Stromal cell of bone marrow (primary cell): Measurements from ENCODE around the gene IRX3.
"Not testable (repeated sequence)": the region's sequence is repeated elsewhere in the genome, so short reads cannot be mapped to it uniquely, and the experiment has no call there.

Source experiments
- DNase-seq: peaks from one replicate; pipeline ENCODE4 v3.0.0-alpha.2; 2012; ENCODE audit warnings: low read depth

The IRX3 gene

GRCh38 chr16:54275956-54276355 lies 10.6 kb downstream of the IRX3 start:
- DNase-seq: no peak

- DNase-seq: no peak
Measured at GRCh38 chr16:54273566-54273965, 13.0 kb downstream of the IRX3 start.

GRCh38 chr16:54270711-54271110 lies 15.9 kb downstream of the IRX3 start:
- no peak for DNase-seq

GRCh38 chr16:54269461-54269860 lies 17.1 kb downstream of the IRX3 start:
- DNase-seq: no peak

- DNase-seq: no peak
Measured at GRCh38 chr16:54268766-54269165, 17.8 kb downstream of the IRX3 start.

- DNase-seq: no peak
Measured at GRCh38 chr16:54268340-54268739, 18.2 kb downstream of the IRX3 start.

- DNase-seq: no peak
Measured at GRCh38 chr16:54266363-54266955, 20.1 kb downstream of the IRX3 start.

GRCh38 chr16:54265575-54266107 lies 20.9 kb downstream of the IRX3 start:
- no peak for DNase-seq

- DNase-seq: no peak
Measured at GRCh38 chr16:54253118-54253517, 33.5 kb downstream of the IRX3 start.

GRCh38 chr16:54248863-54249710 lies 37.5 kb downstream of the IRX3 start:
- no peak for DNase-seq

- DNase-seq: not testable (repeated sequence)
Measured at GRCh38 chr16:54247705-54248104, 38.9 kb downstream of the IRX3 start.

- no peak for DNase-seq
Measured at GRCh38 chr16:54246454-54246821, 40.1 kb downstream of the IRX3 start.

GRCh38 chr16:54245788-54246453 lies 40.7 kb downstream of the IRX3 start:
- DNase-seq: no peak

GRCh38 chr16:54244061-54244886 lies 42.3 kb downstream of the IRX3 start:
- DNase-seq: no peak

- DNase-seq: no peak
Measured at GRCh38 chr16:54243202-54243601, 43.4 kb downstream of the IRX3 start.

- no peak for DNase-seq
Measured at GRCh38 chr16:54242199-54242598, 44.4 kb downstream of the IRX3 start.

GRCh38 chr16:54241525-54241924 lies 45.1 kb downstream of the IRX3 start:
- DNase-seq: no peak

- no peak for DNase-seq
Measured at GRCh38 chr16:54240271-54241129, 46.1 kb downstream of the IRX3 start.

- DNase-seq: no peak
Measured at GRCh38 chr16:54239456-54239855, 47.1 kb downstream of the IRX3 start.

GRCh38 chr16:54236773-54237172 lies 49.8 kb downstream of the IRX3 start:
- DNase-seq: peak; percentile 51

GRCh38 chr16:54233615-54234014 lies 53.0 kb downstream of the IRX3 start:
- no peak for DNase-seq
